GM12874 (cell line): Measurements from ENCODE around the gene KDM6B.

Experiments used
- TF ChIP-seq, protein P1 (sequence below): IDR thresholded peaks from 2 replicates; pipeline ENCODE4 v1.5.1; 2011; ENCODE audit warnings: low read depth, mild to moderate bottlenecking, control low read depth, low read length, moderate library complexity; ENCODE audit not compliant: insufficient read depth

KDM6B gene

GRCh38 chr17:7867881-7868329 lies 33.9 kb downstream of the KDM6B start:
- TF ChIP-seq, protein P1, sequence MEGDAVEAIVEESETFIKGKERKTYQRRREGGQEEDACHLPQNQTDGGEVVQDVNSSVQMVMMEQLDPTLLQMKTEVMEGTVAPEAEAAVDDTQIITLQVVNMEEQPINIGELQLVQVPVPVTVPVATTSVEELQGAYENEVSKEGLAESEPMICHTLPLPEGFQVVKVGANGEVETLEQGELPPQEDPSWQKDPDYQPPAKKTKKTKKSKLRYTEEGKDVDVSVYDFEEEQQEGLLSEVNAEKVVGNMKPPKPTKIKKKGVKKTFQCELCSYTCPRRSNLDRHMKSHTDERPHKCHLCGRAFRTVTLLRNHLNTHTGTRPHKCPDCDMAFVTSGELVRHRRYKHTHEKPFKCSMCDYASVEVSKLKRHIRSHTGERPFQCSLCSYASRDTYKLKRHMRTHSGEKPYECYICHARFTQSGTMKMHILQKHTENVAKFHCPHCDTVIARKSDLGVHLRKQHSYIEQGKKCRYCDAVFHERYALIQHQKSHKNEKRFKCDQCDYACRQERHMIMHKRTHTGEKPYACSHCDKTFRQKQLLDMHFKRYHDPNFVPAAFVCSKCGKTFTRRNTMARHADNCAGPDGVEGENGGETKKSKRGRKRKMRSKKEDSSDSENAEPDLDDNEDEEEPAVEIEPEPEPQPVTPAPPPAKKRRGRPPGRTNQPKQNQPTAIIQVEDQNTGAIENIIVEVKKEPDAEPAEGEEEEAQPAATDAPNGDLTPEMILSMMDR = no peak

- TF ChIP-seq, protein P1 = no peak
Observed at GRCh38 chr17:7873051-7873450, 39.0 kb downstream of the KDM6B start.

DNA sequence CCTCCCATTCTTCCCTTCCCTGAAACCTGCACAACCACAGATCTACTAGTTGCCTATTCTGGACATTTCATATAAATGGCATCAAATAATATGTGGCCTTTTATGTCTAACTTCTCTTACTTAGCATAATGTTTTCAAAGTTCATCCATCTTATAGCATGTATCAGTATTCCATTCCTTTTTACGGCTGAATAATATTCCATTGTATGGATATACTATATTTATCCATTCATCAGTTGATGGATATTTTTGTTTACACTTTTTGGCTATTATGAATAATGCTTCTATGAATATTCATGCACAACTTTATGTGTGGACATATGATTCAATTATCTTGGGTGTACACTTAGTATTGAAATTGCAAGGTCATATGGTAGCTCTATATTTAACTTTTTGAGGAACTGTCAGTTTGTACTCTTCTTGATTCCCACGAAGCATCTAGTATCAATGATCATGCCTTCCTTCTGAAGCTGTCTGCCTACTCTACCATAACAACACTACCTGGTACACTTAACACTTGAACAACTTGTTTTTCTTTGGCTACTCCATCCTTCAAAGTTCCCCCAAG lies 41.9 kb downstream of the KDM6B start:
- TF ChIP-seq, protein P1 = no peak

GRCh38 chr17:7878234-7878633 lies 44.2 kb downstream of the KDM6B start:
- TF ChIP-seq, protein P1 = no peak

- TF ChIP-seq, protein P1 = no peak
Observed at GRCh38 chr17:7880076-7880868, 46.3 kb downstream of the KDM6B start.

GRCh38 chr17:7881276-7882054 lies 47.4 kb downstream of the KDM6B start:
- TF ChIP-seq, protein P1 = no peak

DNA sequence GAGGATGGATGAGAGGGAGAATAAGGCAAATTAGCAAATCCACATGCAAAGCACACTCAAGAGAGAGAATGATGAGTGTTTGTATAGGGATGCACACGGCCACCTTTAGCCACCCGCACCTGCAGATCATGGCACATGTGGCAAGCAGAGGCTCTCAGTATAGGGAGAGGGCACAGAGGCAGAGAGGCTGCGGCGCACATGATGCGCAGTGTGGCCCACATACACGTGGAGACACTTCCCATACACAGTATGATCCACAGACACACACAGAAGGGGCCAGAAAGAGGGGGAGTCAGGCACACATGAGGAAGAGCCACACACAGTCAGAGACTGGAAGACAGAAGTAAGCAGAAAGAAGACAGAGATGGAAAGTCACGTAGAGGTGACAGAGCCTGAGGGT lies 48.1 kb downstream of the KDM6B start:
- TF ChIP-seq, protein P1 = no peak
